Superior temporal gyrus (tissue), 1 donor: ENCODE data around the gene PDE8A.
"Not testable (repeated sequence)": the region's sequence is repeated elsewhere in the genome, so short reads cannot be mapped to it uniquely, and the experiment has no call there.

ENCODE experiments used
- DNase-seq: peaks from one replicate; pipeline ENCODE4 v3.0.0-alpha.2; 2016; ENCODE audit errors: extremely low spot score

Gene PDE8A

GRCh38 chr15:85172846-85173490 is 191.3 kb downstream of the PDE8A start:
- DNase-seq = no peak

GRCh38 chr15:85173630-85174029 is 192.0 kb downstream of the PDE8A start:
- DNase-seq = not testable (repeated sequence)

- no peak for DNase-seq
Observed at GRCh38 chr15:85174521-85174920, 192.9 kb downstream of the PDE8A start.

- DNase-seq = not testable (repeated sequence)
Observed at GRCh38 chr15:85177042-85177515, 195.4 kb downstream of the PDE8A start.

GRCh38 chr15:85178308-85178707 is 196.7 kb downstream of the PDE8A start:
- DNase-seq = no peak

GRCh38 chr15:85179700-85180099 is 198.0 kb downstream of the PDE8A start:
- no peak for DNase-seq

- DNase-seq = not testable (repeated sequence)
Observed at GRCh38 chr15:85185350-85185749, 203.7 kb downstream of the PDE8A start.

GRCh38 chr15:85188171-85188577 is 206.5 kb downstream of the PDE8A start:
- DNase-seq = not testable (repeated sequence)
